ENCODE results near the gene RAX2.

RAX2 gene

GRCh38 chr19:3807574-3808354 lies 35.7 kb upstream of the RAX2 start:
- H3K9me3 ChIP-seq: no peaks in the 10 kb centered on the region
- H3K4me1 ChIP-seq: no peaks in the 10 kb centered on the region
- in situ Hi-C loops (cut with MboI; ENCODE audit: low sequenced_read_pairs): no loop called here
- no peaks in the 10 kb centered on the region for H3K27me3 ChIP-seq (ENCODE audit: low read depth)
- no peaks in the 10 kb centered on the region for H3K36me3 ChIP-seq (replicated peaks)
- no peak overlapping the region for H3K4me3 ChIP-seq
- DNase-seq (ENCODE audit: low spot score in 2 of 2): no peak

- DNase-seq (ENCODE audit: low spot score in 2 of 2): no peak
- H3K36me3 ChIP-seq (replicated peaks): no peaks in the 10 kb centered on the region
- in situ Hi-C loops (cut with MboI; ENCODE audit: low sequenced_read_pairs): no loop called here
Observed at GRCh38 chr19:3807131-3807480, 35.1 kb upstream of the RAX2 start.

GRCh38 chr19:3805859-3806258 lies 33.8 kb upstream of the RAX2 start:
- Histone ChIP-seq H3K27me3 (ENCODE audit: low read depth) (peaks cover 11% of the 10 kb centered on the region), H3K9me3 (no peaks in the 10 kb centered on the region), H3K4me1 (no peaks in the 10 kb centered on the region), H3K36me3 (replicated peaks) (no peaks in the 10 kb centered on the region), H3K4me3 (no peak overlapping the region)
- no peak for DNase-seq (ENCODE audit: low spot score in 2 of 2)
- in situ Hi-C loops (cut with MboI; ENCODE audit: low sequenced_read_pairs): no loop called here

More at GRCh38 chr19:3807131-3807480, 35.1 kb upstream of the RAX2 start:
- Histone ChIP-seq H3K4me1 (no peaks in the 10 kb centered on the region), H3K27me3 (ENCODE audit: low read depth) (peaks cover under 1% of the 10 kb centered on the region; the same call in 1 of the 2 replicates), H3K9me3 (no peaks in the 10 kb centered on the region), H3K4me3 (no peak overlapping the region)

GRCh38 chr19:3804429-3804828 lies 32.4 kb upstream of the RAX2 start:
- no peaks in the 10 kb centered on the region for H3K36me3 ChIP-seq (replicated peaks)
- H3K27me3 ChIP-seq (ENCODE audit: low read depth): peaks cover 19% of the 10 kb centered on the region
- in situ Hi-C loops (cut with MboI; ENCODE audit: low sequenced_read_pairs): no loop called here
- no peaks in the 10 kb centered on the region for H3K4me1 ChIP-seq
- H3K4me3 ChIP-seq: no peak overlapping the region
- no peak for DNase-seq (ENCODE audit: low spot score in 2 of 2)
- H3K9me3 ChIP-seq: no peaks in the 10 kb centered on the region

- in situ Hi-C loops (cut with MboI; ENCODE audit: low sequenced_read_pairs): no loop called here
- H3K4me3 ChIP-seq: no peak overlapping the region
- H3K4me1 ChIP-seq: no peaks in the 10 kb centered on the region
- no peaks in the 10 kb centered on the region for H3K36me3 ChIP-seq (replicated peaks)
- no peak for DNase-seq (ENCODE audit: low spot score in 2 of 2)
- peaks cover 19% of the 10 kb centered on the region for H3K27me3 ChIP-seq (ENCODE audit: low read depth)
- H3K9me3 ChIP-seq: no peaks in the 10 kb centered on the region
Observed at GRCh38 chr19:3803986-3804385, 32.0 kb upstream of the RAX2 start.

- no peaks in the 10 kb centered on the region for H3K4me1 ChIP-seq
- H3K4me3 ChIP-seq: no peak overlapping the region
- H3K9me3 ChIP-seq: no peaks in the 10 kb centered on the region
- no peak for DNase-seq (ENCODE audit: low spot score in 2 of 2)
- in situ Hi-C loops (cut with MboI; ENCODE audit: low sequenced_read_pairs): no loop called here
- peaks cover 19% of the 10 kb centered on the region for H3K27me3 ChIP-seq (ENCODE audit: low read depth)
- no peaks in the 10 kb centered on the region for H3K36me3 ChIP-seq (replicated peaks)
Observed at GRCh38 chr19:3803114-3803888, 31.3 kb upstream of the RAX2 start.

- H3K9me3 ChIP-seq: 0 out of 2 replicates have a peak, but pooled peaks cover 3% of the 10 kb centered on the region
- no peak overlapping the region for H3K4me3 ChIP-seq
- no peaks in the 10 kb centered on the region for H3K36me3 ChIP-seq (replicated peaks)
- in situ Hi-C loops (cut with MboI; ENCODE audit: low sequenced_read_pairs): no loop called here
- no peaks in the 10 kb centered on the region for H3K4me1 ChIP-seq
- DNase-seq (ENCODE audit: low spot score in 2 of 2): peak in 1 of 2 experiments; percentile 35
- H3K27me3 ChIP-seq (ENCODE audit: low read depth): peaks cover 19% of the 10 kb centered on the region
Observed at GRCh38 chr19:3801412-3802096, 29.5 kb upstream of the RAX2 start.

- no peak for DNase-seq (ENCODE audit: low spot score in 2 of 2)
- peaks cover 19% of the 10 kb centered on the region for H3K27me3 ChIP-seq (ENCODE audit: low read depth)
- 0 out of 2 replicates have a peak, but pooled peaks cover 4% of the 10 kb centered on the region for H3K9me3 ChIP-seq
- no peak overlapping the region for H3K4me3 ChIP-seq
- in situ Hi-C loops (cut with MboI; ENCODE audit: low sequenced_read_pairs): no loop called here
- no peaks in the 10 kb centered on the region for H3K4me1 ChIP-seq
- no peaks in the 10 kb centered on the region for H3K36me3 ChIP-seq (replicated peaks)
Observed at GRCh38 chr19:3800996-3801395, 29.0 kb upstream of the RAX2 start.

- no peaks in the 10 kb centered on the region for H3K36me3 ChIP-seq (replicated peaks)
- in situ Hi-C loops (cut with MboI; ENCODE audit: low sequenced_read_pairs): no loop called here
- no peak overlapping the region for H3K4me3 ChIP-seq
- peaks cover 19% of the 10 kb centered on the region for H3K27me3 ChIP-seq (ENCODE audit: low read depth)
- DNase-seq (ENCODE audit: low spot score in 2 of 2): no peak
- H3K9me3 ChIP-seq: peaks cover 8% of the 10 kb centered on the region; the same call in 1 of the 2 replicates
- H3K4me1 ChIP-seq: no peaks in the 10 kb centered on the region
Observed at GRCh38 chr19:3798137-3798536, 26.1 kb upstream of the RAX2 start.

- no peak for DNase-seq (ENCODE audit: low spot score in 2 of 2)
- Histone ChIP-seq H3K9me3 (peaks cover 8% of the 10 kb centered on the region; the same call in 1 of the 2 replicates), H3K4me1 (no peaks in the 10 kb centered on the region), H3K4me3 (no peak overlapping the region), H3K27me3 (ENCODE audit: low read depth) (peaks cover 13% of the 10 kb centered on the region), H3K36me3 (replicated peaks) (no peaks in the 10 kb centered on the region)
- in situ Hi-C loops (cut with MboI; ENCODE audit: low sequenced_read_pairs): no loop called here
Observed at GRCh38 chr19:3796358-3796757, 24.3 kb upstream of the RAX2 start.

GRCh38 chr19:3793799-3794198 lies 21.8 kb upstream of the RAX2 start:
- Histone ChIP-seq H3K36me3 (replicated peaks) (no peaks in the 10 kb centered on the region), H3K4me1 (no peaks in the 10 kb centered on the region), H3K9me3 (peaks cover 8% of the 10 kb centered on the region; the same call in 1 of the 2 replicates), H3K27me3 (ENCODE audit: low read depth) (no peaks in the 10 kb centered on the region), H3K4me3 (no peak overlapping the region)
- DNase-seq (ENCODE audit: low spot score in 2 of 2): no peak
- in situ Hi-C loops (cut with MboI; ENCODE audit: low sequenced_read_pairs): no loop called here

GRCh38 chr19:3792114-3792513 lies 20.1 kb upstream of the RAX2 start:
- Histone ChIP-seq H3K36me3 (replicated peaks) (no peaks in the 10 kb centered on the region), H3K4me3 (no peak overlapping the region), H3K9me3 (peaks cover 8% of the 10 kb centered on the region; the same call in 1 of the 2 replicates), H3K27me3 (ENCODE audit: low read depth) (no peaks in the 10 kb centered on the region), H3K4me1 (no peaks in the 10 kb centered on the region)
- in situ Hi-C loops (cut with MboI; ENCODE audit: low sequenced_read_pairs): no loop called here
- no peak for DNase-seq (ENCODE audit: low spot score in 2 of 2)

GRCh38 chr19:3790941-3791340 lies 18.9 kb upstream of the RAX2 start:
- no peak for DNase-seq (ENCODE audit: low spot score in 2 of 2)
- Histone ChIP-seq H3K9me3 (peaks cover 4% of the 10 kb centered on the region; the same call in 1 of the 2 replicates), H3K27me3 (ENCODE audit: low read depth) (no peaks in the 10 kb centered on the region), H3K4me1 (no peaks in the 10 kb centered on the region), H3K4me3 (no peak overlapping the region), H3K36me3 (replicated peaks) (no peaks in the 10 kb centered on the region)
- in situ Hi-C loops (cut with MboI; ENCODE audit: low sequenced_read_pairs): no loop called here

Data from HAP-1 (cell line).